OCI-M2 (cell line): ENCODE data around the gene KCNIP1.

Experiments
- DNase-seq: peaks from one replicate; lab custom pipeline; 2025; ENCODE audit not compliant: unreplicated experiment; lab: John Stamatoyannopoulos, UW

The KCNIP1 gene

GRCh38 chr5:170508036-170508435 lies 4.2 kb downstream of the KCNIP1 start:
- no peak for DNase-seq

- no peak for DNase-seq
Observed at GRCh38 chr5:170508660-170509347, 5.0 kb downstream of the KCNIP1 start.

- DNase-seq = no peak
Observed at GRCh38 chr5:170509348-170509660, 5.5 kb downstream of the KCNIP1 start.

DNA sequence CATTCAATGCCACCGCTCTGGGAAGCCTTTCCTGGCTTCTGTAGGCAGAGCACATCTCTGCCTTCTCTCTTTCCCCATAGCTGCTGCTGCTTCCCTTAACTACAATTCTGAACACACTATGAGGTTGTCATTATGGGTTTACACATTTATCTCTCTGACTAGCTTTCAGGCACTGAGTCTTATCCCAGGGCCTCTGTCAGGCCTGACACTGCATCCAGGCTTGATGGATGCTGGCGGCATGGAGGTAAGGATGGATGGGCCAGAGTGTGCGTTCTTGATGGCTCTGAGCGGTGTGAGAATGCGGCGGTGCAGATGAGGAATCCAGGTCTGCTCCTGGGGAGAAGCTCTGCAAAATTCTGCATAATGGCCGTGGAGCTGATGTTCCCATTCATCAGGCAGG lies 6.3 kb downstream of the KCNIP1 start:
- DNase-seq = no peak

GRCh38 chr5:170510559-170510958 lies 6.7 kb downstream of the KCNIP1 start:
- DNase-seq = no peak

DNA sequence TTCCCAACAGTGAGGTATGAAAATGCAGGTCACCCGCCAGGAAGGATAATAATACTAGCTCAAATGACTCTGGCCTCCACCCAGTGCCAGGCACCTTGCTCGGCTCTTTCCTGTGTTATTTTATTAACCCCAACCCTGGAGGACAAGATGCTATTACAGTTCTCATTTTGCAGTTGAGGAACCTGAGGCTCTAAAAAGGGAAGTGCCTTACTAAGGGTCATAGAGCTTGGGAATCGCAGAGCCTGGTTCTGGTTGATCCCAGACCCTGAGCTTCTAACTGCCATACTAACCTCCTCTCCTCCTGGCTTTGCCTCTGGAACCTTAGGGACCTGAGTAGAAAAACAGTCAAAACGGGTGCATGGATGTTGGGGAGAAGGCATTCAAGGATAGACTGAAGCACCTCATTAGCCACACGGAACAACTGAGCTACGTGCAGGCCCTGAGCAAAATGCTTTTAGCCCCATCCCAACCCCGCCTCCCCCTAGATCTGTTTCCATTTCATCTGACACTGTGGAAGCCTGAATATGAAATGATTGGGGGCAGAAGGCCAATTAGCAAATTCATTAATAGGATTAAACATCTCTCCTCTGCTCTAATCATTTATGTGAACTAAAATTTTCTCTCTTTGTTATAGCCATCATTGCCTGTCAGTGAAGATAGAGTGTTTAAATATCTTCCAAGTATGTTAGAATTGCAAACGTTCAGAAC lies 7.9 kb downstream of the KCNIP1 start:
- DNase-seq = no peak

- DNase-seq = no peak
Observed at GRCh38 chr5:170513856-170514525, 10.2 kb downstream of the KCNIP1 start.

DNA sequence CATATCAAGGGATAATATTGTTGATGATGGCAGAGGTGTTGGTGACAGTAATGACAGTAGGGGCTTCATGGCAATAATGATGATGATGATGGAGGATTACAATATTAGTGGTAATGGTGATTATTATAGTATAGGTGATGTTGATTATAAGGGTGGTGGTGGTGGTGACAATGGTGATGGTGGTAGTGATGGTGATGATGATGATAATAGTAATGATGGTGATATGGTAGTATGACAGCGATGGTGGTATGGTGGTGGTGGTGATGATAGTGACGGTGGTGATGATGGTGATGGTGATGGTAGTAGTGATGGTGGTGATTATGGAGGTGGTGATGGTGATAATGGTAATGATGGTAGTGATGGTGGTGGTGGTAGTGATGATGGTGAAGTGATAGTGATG lies 13.6 kb downstream of the KCNIP1 start:
- no peak for DNase-seq

- no peak for DNase-seq
Observed at GRCh38 chr5:170518277-170518676, 14.5 kb downstream of the KCNIP1 start.

- DNase-seq = no peak
Observed at GRCh38 chr5:170519549-170519948, 15.7 kb downstream of the KCNIP1 start.

- DNase-seq = no peak
Observed at GRCh38 chr5:170520372-170520771, 16.6 kb downstream of the KCNIP1 start.

- no peak for DNase-seq
Observed at GRCh38 chr5:170522211-170523141, 18.7 kb downstream of the KCNIP1 start.

- no peak for DNase-seq
Observed at GRCh38 chr5:170523142-170523551, 19.3 kb downstream of the KCNIP1 start.

DNA sequence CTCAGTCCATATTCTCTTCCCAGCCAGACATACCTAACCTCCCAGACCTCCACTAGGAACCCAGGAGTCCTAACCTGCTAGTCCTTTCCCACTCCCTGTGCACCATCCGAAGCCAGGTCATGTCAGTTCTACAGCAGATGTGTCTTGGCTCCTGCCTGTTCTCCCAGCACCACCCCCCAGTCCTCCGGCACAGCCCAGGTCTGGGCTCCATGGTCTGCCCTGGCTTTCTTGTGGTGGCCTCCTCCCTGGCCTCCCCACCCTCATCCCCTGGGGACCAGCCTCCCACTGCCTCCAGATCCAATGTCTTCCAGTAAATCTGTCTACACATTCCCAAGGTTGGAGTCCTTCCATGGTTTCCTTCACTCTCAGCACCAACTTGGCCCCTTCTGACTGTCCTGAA lies 20.0 kb downstream of the KCNIP1 start:
- no peak for DNase-seq

DNA sequence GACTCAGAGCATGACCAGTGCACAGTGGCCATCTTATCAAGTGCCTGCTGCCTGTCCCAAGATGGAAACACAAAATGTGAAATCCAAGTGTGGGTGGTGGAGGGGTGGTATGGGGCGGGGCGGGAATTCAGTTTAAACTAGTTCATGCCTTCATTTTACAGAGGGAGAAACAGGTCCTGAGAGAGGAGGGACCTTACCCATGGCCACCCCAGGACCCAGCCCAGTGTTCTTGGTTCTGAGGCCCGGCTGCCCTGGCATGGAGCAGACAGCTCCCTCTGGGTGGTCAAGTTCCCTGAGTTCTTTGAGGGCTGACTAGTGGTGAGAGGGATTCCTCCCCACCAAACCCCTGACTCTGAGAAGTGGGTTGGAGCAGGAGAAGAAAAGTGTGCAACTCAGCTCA lies 20.8 kb downstream of the KCNIP1 start:
- no peak for DNase-seq

GRCh38 chr5:170525470-170526211 lies 21.8 kb downstream of the KCNIP1 start:
- DNase-seq = no peak

GRCh38 chr5:170527991-170528390 lies 24.2 kb downstream of the KCNIP1 start:
- DNase-seq = no peak

DNA sequence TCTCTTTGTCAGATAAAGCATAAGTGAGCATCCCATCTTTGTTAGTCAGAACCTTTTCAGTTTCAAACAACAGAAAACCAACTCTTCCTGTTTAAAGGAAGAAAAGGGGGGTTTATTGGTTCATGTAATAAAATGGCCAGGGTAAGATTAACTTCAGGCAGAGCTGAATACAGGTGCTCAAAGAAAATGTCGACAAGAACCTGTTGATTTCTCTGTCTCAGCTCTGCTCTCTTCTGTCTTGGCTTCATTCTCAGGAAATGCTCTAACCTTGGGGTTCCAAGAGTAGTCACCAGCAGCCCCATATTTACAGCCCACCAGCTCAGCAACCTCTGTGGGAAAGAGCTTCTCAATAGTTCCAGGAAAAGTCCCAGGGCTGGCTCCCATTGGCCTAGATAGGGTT lies 25.2 kb downstream of the KCNIP1 start:
- no peak for DNase-seq

DNA sequence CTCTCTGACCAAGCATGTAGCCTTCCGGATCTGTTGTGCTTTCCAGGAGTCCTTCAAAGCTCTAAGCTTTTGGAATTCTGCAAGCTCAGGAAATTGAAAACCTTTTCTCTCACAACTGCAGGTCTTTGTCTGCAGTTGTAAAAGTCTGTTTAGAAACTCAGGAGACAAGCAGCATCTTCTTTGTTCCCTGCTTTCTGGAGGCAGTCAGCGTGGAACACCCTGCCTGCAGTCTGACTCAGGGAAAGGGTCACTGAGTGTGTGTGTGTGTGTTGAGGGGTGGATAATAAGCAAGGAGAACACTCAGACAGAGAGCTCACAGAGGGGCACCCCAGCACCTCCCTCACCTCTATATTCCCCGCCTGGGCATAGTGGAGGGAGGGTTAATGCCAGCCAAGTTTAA lies 29.1 kb downstream of the KCNIP1 start:
- DNase-seq = no peak

- DNase-seq = no peak
Observed at GRCh38 chr5:170533383-170533782, 29.6 kb downstream of the KCNIP1 start.

DNA sequence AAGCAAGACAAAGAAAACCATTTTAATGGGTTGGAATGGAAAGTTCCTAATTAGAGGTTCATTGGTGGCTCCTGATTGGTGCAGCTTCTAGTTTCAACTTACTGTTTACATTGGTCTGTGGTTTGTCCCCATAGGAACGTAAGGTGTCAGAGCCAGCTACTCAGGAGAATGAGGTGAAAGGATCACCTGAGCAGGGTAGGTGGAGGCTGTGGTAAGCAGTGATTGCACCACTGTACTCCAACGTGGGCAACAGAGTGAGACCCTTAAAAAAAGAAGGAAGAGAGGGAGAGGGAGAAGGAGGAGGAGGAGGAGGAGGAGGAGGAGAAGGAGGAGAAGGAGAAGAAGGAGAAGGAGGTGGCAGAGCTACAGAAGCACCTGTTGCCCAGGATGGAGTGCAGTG lies 30.4 kb downstream of the KCNIP1 start:
- no peak for DNase-seq
